Activated B cell treated with CpG ODN at 0.5 μM for 24 hours (primary cell): ENCODE data around the gene OR1K1. TPM values are rescaled to one million over a fixed set of nuclear protein-coding genes. Genes with fewer than 3 reads are reported as not detected.

Experiments used
- ATAC-seq: fragments of 200-7000 bp; cut with Tn5 transposase; one replicate; pipeline ENCODE4 v1.10.0; 2021; ENCODE audit warnings: low read depth, mild to moderate bottlenecking, moderate library complexity
- CTCF ChIA-PET: fragments of 350-600 bp; sonication (Branson Sonifier 250); formaldehyde crosslinking; loops from one replicate; lab custom pipeline; 2021; ENCODE audit warnings: antibody characterized with exemption; lab: Charles Lee
- POLR2A ChIA-PET: fragments of 350-600 bp; sonication (Branson Sonifier 250); formaldehyde crosslinking; loops from one replicate; lab custom pipeline; 2021; ENCODE audit warnings: antibody characterized with exemption; lab: Charles Lee
- DNase-seq: peaks from one replicate; pipeline ENCODE4 v3.0.0; 2022
- H3K27ac Mint-ChIP-seq: one replicate; pipeline ENCODE4 v1.8.0; 2020; ENCODE audit warnings: mixed read lengths
- H3K27me3 Mint-ChIP-seq: one replicate; pipeline ENCODE4 v1.8.0; 2021; ENCODE audit warnings: mixed read lengths
- H3K36me3 Mint-ChIP-seq: one replicate; pipeline ENCODE4 v1.8.0; 2021; ENCODE audit warnings: low read depth, mixed read lengths
- H3K4me1 Mint-ChIP-seq: one replicate; pipeline ENCODE4 v1.8.0; 2021; ENCODE audit warnings: mixed read lengths
- H3K4me3 Mint-ChIP-seq: one replicate; pipeline ENCODE4 v1.8.0; 2020; ENCODE audit warnings: mild to moderate bottlenecking, mixed read lengths
- H3K9me3 Mint-ChIP-seq: one replicate; pipeline ENCODE4 v1.8.0; 2020; ENCODE audit warnings: mixed read lengths
- intact Hi-C: fragments of 100-400 bp; cut with micrococcal nuclease; formaldehyde crosslinking; loops from one replicate; pipeline ENCODE4 v1.15.1; 2024
- total RNA-seq: library from RNA; stranded (reverse); gene quantifications from 2 replicates; pipeline ENCODE4 v1.2.3, GENCODE V29; 2022
- TF ChIP-seq, protein P1 (sequence below): fragments of 200-600 bp; IDR thresholded peaks from one replicate; pipeline ENCODE4 v1.8.0; 2022; ENCODE audit warnings: antibody characterized with exemption, mild to moderate bottlenecking

OR1K1 gene
- total RNA-seq, 1 donor from 2014 or later, result not detected

GRCh38 chr9:122846371-122846940 lies 46.5 kb downstream of the OR1K1 start:
- H3K27me3 Mint-ChIP-seq, result no peaks in the 10 kb centered on the region
- TF ChIP-seq, protein P1, sequence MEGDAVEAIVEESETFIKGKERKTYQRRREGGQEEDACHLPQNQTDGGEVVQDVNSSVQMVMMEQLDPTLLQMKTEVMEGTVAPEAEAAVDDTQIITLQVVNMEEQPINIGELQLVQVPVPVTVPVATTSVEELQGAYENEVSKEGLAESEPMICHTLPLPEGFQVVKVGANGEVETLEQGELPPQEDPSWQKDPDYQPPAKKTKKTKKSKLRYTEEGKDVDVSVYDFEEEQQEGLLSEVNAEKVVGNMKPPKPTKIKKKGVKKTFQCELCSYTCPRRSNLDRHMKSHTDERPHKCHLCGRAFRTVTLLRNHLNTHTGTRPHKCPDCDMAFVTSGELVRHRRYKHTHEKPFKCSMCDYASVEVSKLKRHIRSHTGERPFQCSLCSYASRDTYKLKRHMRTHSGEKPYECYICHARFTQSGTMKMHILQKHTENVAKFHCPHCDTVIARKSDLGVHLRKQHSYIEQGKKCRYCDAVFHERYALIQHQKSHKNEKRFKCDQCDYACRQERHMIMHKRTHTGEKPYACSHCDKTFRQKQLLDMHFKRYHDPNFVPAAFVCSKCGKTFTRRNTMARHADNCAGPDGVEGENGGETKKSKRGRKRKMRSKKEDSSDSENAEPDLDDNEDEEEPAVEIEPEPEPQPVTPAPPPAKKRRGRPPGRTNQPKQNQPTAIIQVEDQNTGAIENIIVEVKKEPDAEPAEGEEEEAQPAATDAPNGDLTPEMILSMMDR, result no peak
- ChIA-PET POLR2A (no interaction called here), CTCF (no interaction called here)
- H3K27ac Mint-ChIP-seq, result no peak overlapping the region
- H3K4me3 Mint-ChIP-seq, result no peak overlapping the region
- DNase-seq, result no peak
- H3K36me3 Mint-ChIP-seq, result peaks cover 43% of the 10 kb centered on the region
- intact Hi-C loops, result no loop called here
- no peaks in the 10 kb centered on the region for H3K4me1 Mint-ChIP-seq
- ATAC-seq, result no peak
- H3K9me3 Mint-ChIP-seq, result no peaks in the 10 kb centered on the region

- POLR2A ChIA-PET, result no interaction called here
- intact Hi-C loops, result no loop called here
- H3K9me3 Mint-ChIP-seq, result no peaks in the 10 kb centered on the region
- TF ChIP-seq, protein P1, result no peak
- no peaks in the 10 kb centered on the region for H3K27me3 Mint-ChIP-seq
- no peak overlapping the region for H3K4me3 Mint-ChIP-seq
- DNase-seq (no peak), ATAC-seq (no peak)
- no peak overlapping the region for H3K27ac Mint-ChIP-seq
- H3K4me1 Mint-ChIP-seq, result no peaks in the 10 kb centered on the region
- H3K36me3 Mint-ChIP-seq, result peaks cover 46% of the 10 kb centered on the region
- CTCF ChIA-PET, result no interaction called here
These were observed 48.5 kb downstream of the OR1K1 start for GRCh38 chr9:122848256-122848943.

Other genes starting within 250 kb of the OR1K1 start
- gene OR1N2, start 247.0 kb upstream of the OR1K1 start, total RNA-seq, result not detected in 2 replicates
- not detected in 2 replicates for gene OR1L8, start 216.7 kb upstream of the OR1K1 start, total RNA-seq
- gene OR1Q1, start 185.4 kb upstream of the OR1K1 start, total RNA-seq, result not detected in 2 replicates
- gene OR1B1, start 142.5 kb upstream of the OR1K1 start, total RNA-seq, result not detected in 2 replicates
- gene OR1L1, start 138.4 kb upstream of the OR1K1 start, total RNA-seq, result not detected in 2 replicates
- not detected in 2 replicates for gene OR1L3, start 125.0 kb upstream of the OR1K1 start, total RNA-seq
- gene OR1L4, start 76.1 kb upstream of the OR1K1 start, total RNA-seq, result not detected in 2 replicates
- not detected in 2 replicates for gene OR1L6, start 57.8 kb upstream of the OR1K1 start, total RNA-seq
- not detected in 2 replicates for gene OR5C1, start 11.2 kb upstream of the OR1K1 start, total RNA-seq
- 12.7 and 14.6 TPM in 2 replicates for gene PDCL, start 28.5 kb downstream of the OR1K1 start, total RNA-seq
- gene RC3H2, start 105.2 kb downstream of the OR1K1 start, total RNA-seq, result 50.8 and 62.7 TPM in 2 replicates
- gene ZBTB6, start 113.2 kb downstream of the OR1K1 start, total RNA-seq, result 15.3 and 15.5 TPM in 2 replicates
- gene ZBTB26, start 131.4 kb downstream of the OR1K1 start, total RNA-seq, result 9.7 and 11.9 TPM in 2 replicates
- 47.4 and 58.1 TPM in 2 replicates for gene RABGAP1, start 140.9 kb downstream of the OR1K1 start, total RNA-seq
- 0.95 and 1.6 TPM in 2 replicates for gene GPR21, start 233.5 kb downstream of the OR1K1 start, total RNA-seq